Measurements from ENCODE around the gene ERBIN. TPM values are rescaled to one million over a fixed set of nuclear protein-coding genes. Genes with fewer than 3 reads are reported as not detected.

The ERBIN gene
- total RNA-seq, 1 donor from 2014 or later: 38.0 TPM

DNA sequence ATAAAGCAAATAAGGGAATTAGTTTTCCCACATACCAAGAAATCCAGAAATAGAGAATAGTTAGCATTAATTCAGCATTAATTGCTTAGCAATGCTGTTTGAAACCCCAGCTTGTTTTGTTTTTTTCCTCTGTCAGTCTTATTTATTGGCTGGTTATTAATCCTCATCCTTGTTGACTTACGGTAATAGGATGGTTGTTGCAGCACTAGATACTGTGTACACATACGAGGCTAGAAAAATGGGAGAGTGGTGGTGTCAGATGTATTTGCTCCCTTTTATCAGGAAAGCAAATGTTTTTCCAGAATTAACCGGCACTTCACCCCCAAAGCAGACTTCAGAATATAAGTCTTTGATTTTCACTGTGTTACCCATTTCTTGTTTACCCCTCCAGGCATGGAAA lies 60.4 kb downstream of the ERBIN start:
- no peaks in the 10 kb centered on the region for H3K9me3 ChIP-seq (replicated peaks)
- TF ChIP-seq, protein P1, sequence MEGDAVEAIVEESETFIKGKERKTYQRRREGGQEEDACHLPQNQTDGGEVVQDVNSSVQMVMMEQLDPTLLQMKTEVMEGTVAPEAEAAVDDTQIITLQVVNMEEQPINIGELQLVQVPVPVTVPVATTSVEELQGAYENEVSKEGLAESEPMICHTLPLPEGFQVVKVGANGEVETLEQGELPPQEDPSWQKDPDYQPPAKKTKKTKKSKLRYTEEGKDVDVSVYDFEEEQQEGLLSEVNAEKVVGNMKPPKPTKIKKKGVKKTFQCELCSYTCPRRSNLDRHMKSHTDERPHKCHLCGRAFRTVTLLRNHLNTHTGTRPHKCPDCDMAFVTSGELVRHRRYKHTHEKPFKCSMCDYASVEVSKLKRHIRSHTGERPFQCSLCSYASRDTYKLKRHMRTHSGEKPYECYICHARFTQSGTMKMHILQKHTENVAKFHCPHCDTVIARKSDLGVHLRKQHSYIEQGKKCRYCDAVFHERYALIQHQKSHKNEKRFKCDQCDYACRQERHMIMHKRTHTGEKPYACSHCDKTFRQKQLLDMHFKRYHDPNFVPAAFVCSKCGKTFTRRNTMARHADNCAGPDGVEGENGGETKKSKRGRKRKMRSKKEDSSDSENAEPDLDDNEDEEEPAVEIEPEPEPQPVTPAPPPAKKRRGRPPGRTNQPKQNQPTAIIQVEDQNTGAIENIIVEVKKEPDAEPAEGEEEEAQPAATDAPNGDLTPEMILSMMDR (IDR thresholded peaks at IDR 0.05; ENCODE audit: borderline replicate concordance): no peak
- peaks cover 18% of the 10 kb centered on the region for H3K4me1 ChIP-seq
- H3K27me3 ChIP-seq (ENCODE audit: low read depth): no peaks in the 10 kb centered on the region
- H3K27ac ChIP-seq (replicated peaks): no peak overlapping the region
- H3K4me3 ChIP-seq: no peak overlapping the region
- intact Hi-C loops (cut with micrococcal nuclease): no loop called here
- no peak for DNase-seq
- H3K36me3 ChIP-seq: no peaks in the 10 kb centered on the region

DNA sequence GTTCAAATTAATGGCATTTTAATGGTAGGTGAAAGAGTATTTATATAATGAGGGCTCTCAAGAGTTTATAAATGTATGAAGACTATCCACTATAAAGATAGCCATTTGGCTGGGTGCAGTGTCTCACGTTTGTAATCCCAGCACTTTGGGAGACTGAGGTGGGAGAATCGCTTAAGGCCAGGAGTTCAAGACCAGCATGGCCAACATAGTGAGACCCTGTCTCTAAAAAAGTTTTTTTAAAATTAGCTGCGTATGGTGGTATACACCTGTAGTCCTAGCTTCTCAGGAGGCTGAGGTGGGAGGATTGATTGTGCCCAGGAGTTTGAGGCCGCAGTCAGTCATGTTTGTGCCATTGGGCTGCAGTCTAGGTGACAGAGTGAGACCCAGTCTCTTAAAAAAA lies 61.6 kb downstream of the ERBIN start:
- DNase-seq: no peak
- Histone ChIP-seq H3K36me3 (no peaks in the 10 kb centered on the region), H3K4me3 (no peak overlapping the region), H3K4me1 (peaks cover 14% of the 10 kb centered on the region), H3K9me3 (replicated peaks) (no peaks in the 10 kb centered on the region), H3K27me3 (ENCODE audit: low read depth) (no peaks in the 10 kb centered on the region), H3K27ac (replicated peaks) (no peak overlapping the region)
- TF ChIP-seq, protein P1 (IDR thresholded peaks at IDR 0.05; ENCODE audit: borderline replicate concordance): no peak
- intact Hi-C loops (cut with micrococcal nuclease): no loop called here

DNA sequence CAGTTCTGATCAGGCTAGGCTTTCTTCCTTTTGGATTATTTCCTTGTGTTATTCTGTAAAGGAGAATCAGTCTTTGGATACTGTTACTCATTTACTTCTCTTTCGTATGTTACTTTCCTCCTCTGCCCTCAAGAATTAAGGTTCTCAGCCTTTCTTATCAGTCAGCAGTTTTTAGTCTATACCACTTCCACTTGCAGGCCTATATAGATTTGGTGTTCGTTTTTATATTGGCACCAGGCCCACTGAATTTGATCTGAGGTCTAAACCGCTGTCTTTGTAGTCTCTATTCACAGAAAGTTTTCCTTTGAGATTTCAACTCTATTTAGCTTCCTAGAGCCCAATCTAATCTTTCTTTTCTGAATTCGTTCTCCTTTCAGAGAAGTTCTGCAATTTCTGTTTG lies 62.8 kb downstream of the ERBIN start:
- no peak for DNase-seq
- Histone ChIP-seq H3K9me3 (replicated peaks) (no peaks in the 10 kb centered on the region), H3K36me3 (peaks cover 2% of the 10 kb centered on the region), H3K4me1 (peaks cover 14% of the 10 kb centered on the region), H3K27me3 (ENCODE audit: low read depth) (no peaks in the 10 kb centered on the region), H3K27ac (replicated peaks) (no peak overlapping the region), H3K4me3 (no peak overlapping the region)
- intact Hi-C loops (cut with micrococcal nuclease): no loop called here
- TF ChIP-seq, protein P1 (IDR thresholded peaks at IDR 0.05; ENCODE audit: borderline replicate concordance): no peak

DNA sequence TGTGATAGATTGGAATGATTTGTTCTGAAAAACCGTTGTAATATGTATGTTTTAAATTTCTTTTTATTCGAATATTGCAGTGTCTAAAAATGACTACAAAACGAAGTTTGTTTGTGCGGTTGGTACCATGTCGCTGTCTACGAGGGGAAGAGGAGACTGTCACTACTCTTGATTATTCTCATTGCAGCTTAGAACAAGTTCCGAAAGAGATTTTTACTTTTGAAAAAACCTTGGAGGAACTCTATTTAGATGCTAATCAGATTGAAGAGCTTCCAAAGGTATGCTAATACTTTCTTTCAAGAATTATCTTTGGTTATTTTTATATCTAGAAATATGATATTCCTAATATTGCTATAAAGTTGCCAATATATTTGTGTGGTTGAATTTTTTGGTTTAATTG lies 66.3 kb downstream of the ERBIN start:
- TF ChIP-seq, protein P1 (IDR thresholded peaks at IDR 0.05; ENCODE audit: borderline replicate concordance): no peak
- DNase-seq: no peak
- Histone ChIP-seq H3K9me3 (replicated peaks) (no peaks in the 10 kb centered on the region), H3K27ac (replicated peaks) (no peak overlapping the region), H3K36me3 (peaks cover 6% of the 10 kb centered on the region), H3K4me3 (no peak overlapping the region), H3K4me1 (no peaks in the 10 kb centered on the region), H3K27me3 (ENCODE audit: low read depth) (no peaks in the 10 kb centered on the region)
- intact Hi-C loops (cut with micrococcal nuclease): no loop called here

DNA sequence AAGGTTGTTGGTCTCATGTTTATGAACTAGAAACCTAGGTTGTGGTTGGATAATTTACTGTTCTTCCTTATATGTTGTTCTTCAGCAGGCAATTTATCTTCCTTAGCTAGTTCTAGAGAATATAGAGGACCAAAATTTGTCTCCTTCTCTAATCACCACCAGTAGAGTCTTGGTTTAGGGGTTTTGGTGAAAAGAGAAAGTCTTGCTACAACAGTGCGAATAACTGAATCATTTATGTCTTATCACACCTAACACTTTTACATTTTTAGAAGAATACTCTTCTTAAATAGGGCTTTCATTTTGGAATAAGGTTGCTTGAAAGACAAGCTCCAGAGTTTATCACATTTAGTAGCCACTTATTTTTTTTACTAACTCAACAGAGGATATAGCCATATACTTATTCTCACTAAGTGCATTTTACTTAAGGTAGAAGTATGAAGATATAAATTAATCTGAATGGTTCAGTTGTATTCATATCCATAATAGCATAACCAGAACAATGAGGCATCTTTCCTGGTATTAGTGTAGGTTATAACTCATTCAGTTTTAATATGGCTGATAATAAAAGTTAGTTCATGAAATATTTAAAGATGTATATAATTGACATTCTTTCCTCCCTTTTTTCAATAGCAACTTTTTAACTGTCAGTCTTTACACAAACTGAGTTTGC lies 67.9 kb downstream of the ERBIN start:
- TF ChIP-seq, protein P1 (IDR thresholded peaks at IDR 0.05; ENCODE audit: borderline replicate concordance): no peak
- intact Hi-C loops (cut with micrococcal nuclease): no loop called here
- Histone ChIP-seq H3K4me1 (no peaks in the 10 kb centered on the region), H3K36me3 (peaks cover 6% of the 10 kb centered on the region), H3K27me3 (ENCODE audit: low read depth) (no peaks in the 10 kb centered on the region), H3K27ac (replicated peaks) (no peak overlapping the region), H3K9me3 (replicated peaks) (no peaks in the 10 kb centered on the region), H3K4me3 (no peak overlapping the region)
- DNase-seq: no peak

Data from left ventricle myocardium inferior (tissue), 1 donor.